Activated CD4-positive, alpha-beta T cell treated with anti-CD3 and anti-CD28 coated beads for 36 hours (primary cell): ENCODE results near the gene DIRAS1. TPM values are rescaled to one million over a fixed set of nuclear protein-coding genes. Genes with fewer than 3 reads are reported as not detected.
"Not testable (repeated sequence)": the region's sequence is repeated elsewhere in the genome, so short reads cannot be mapped to it uniquely, and the experiment has no call there.

Experiments used
- ATAC-seq: fragments of 200-7000 bp; cut with Tn5 transposase; one replicate; pipeline ENCODE4 v1.10.0; 2021; ENCODE audit warnings: mild to moderate bottlenecking, moderate library complexity
- CTCF ChIA-PET: fragments of 350-600 bp; sonication (Branson Sonifier 250); formaldehyde crosslinking; loops from one replicate; lab custom pipeline; 2021; ENCODE audit warnings: antibody characterized with exemption; lab: Charles Lee
- POLR2A ChIA-PET: fragments of 350-600 bp; sonication (Branson Sonifier 250); formaldehyde crosslinking; loops from one replicate; lab custom pipeline; 2021; ENCODE audit warnings: antibody characterized with exemption, inconsistent platforms; lab: Charles Lee
- DNase-seq: peaks from one replicate; pipeline ENCODE4 v3.0.0-alpha.2; 2020
- H3K27ac Mint-ChIP-seq: one replicate; pipeline ENCODE4 v1.8.0; 2021; ENCODE audit warnings: mixed read lengths
- H3K27me3 Mint-ChIP-seq: one replicate; pipeline ENCODE4 v1.8.0; 2021; ENCODE audit warnings: mixed read lengths
- H3K36me3 Mint-ChIP-seq: one replicate; pipeline ENCODE4 v1.8.0; 2021; ENCODE audit warnings: low read depth, mixed read lengths
- H3K4me1 Mint-ChIP-seq: one replicate; pipeline ENCODE4 v1.8.0; 2021; ENCODE audit warnings: mixed read lengths
- H3K4me3 Mint-ChIP-seq: one replicate; pipeline ENCODE4 v1.8.0; 2021; ENCODE audit warnings: mild to moderate bottlenecking, moderate library complexity, mixed read lengths
- H3K9me3 Mint-ChIP-seq: one replicate; pipeline ENCODE4 v1.8.0; 2021; ENCODE audit warnings: low read depth, mixed read lengths
- intact Hi-C, 2 experiments: fragments of 100-400 bp; cut with DNase I in 1 of 2; cut with micrococcal nuclease in 1 of 2; formaldehyde crosslinking; loops; one replicate each; pipeline versions ENCODE4 v1.14.2 to v1.15.1; 2022 to 2024; cut with DNase I, micrococcal nuclease
- total RNA-seq, 2 experiments: library from RNA; stranded (reverse); gene quantifications; one replicate each; pipeline ENCODE4 v1.2.3, GENCODE V29; 2021

Gene DIRAS1
- total RNA-seq, 2 experiments from 2014 or later = 0.21 to 0.33 TPM

- no peak for DNase-seq
- POLR2A ChIA-PET = no interaction called here
- no peak for ATAC-seq
- H3K4me3 Mint-ChIP-seq = no peak overlapping the region
- no peak overlapping the region for H3K27ac Mint-ChIP-seq
- H3K4me1 Mint-ChIP-seq = no peaks in the 10 kb centered on the region
- intact Hi-C loops = no loop called here
- H3K27me3 Mint-ChIP-seq = no peaks in the 10 kb centered on the region
- no peaks in the 10 kb centered on the region for H3K36me3 Mint-ChIP-seq
- no peaks in the 10 kb centered on the region for H3K9me3 Mint-ChIP-seq
- CTCF ChIA-PET = no interaction called here
Measured at GRCh38 chr19:2686360-2686759, 34.8 kb downstream of the DIRAS1 start.

- POLR2A ChIA-PET = no interaction called here
- DNase-seq = no peak
- Mint-ChIP-seq H3K27ac (no peak overlapping the region), H3K27me3 (no peaks in the 10 kb centered on the region), H3K4me1 (no peaks in the 10 kb centered on the region), H3K9me3 (no peaks in the 10 kb centered on the region), H3K36me3 (no peaks in the 10 kb centered on the region), H3K4me3 (no peak overlapping the region)
- intact Hi-C loops = no loop called here
- CTCF ChIA-PET = interaction anchor here (0.6 to 0.8 kb wide), 2 partner anchors 64 to 320 kb away, joined by 3 read pairs; no protein-coding TSS in a partner anchor
- ATAC-seq = no peak
Measured at GRCh38 chr19:2685204-2685704, 35.9 kb downstream of the DIRAS1 start.

GRCh38 chr19:2683430-2684003 lies 37.7 kb downstream of the DIRAS1 start:
- Mint-ChIP-seq H3K4me1 (no peaks in the 10 kb centered on the region), H3K27me3 (no peaks in the 10 kb centered on the region), H3K36me3 (no peaks in the 10 kb centered on the region), H3K27ac (no peak overlapping the region), H3K4me3 (no peak overlapping the region), H3K9me3 (peaks cover 2% of the 10 kb centered on the region)
- no peak for DNase-seq
- ChIA-PET CTCF (interaction anchor here (0.7 kb wide), 1 partner anchor 203 kb away, joined by 3 read pairs; no protein-coding TSS in a partner anchor), POLR2A (no interaction called here)
- ATAC-seq = no peak
- intact Hi-C loops = no loop called here

- Mint-ChIP-seq H3K9me3 (peaks cover 2% of the 10 kb centered on the region), H3K27ac (no peak overlapping the region), H3K4me3 (no peak overlapping the region), H3K36me3 (no peaks in the 10 kb centered on the region), H3K27me3 (no peaks in the 10 kb centered on the region), H3K4me1 (no peaks in the 10 kb centered on the region)
- ChIA-PET CTCF (interaction anchor here (0.6 kb wide), 1 partner anchor 9 kb away, joined by 3 read pairs; no protein-coding TSS in a partner anchor), POLR2A (interaction anchor here (1.2 kb wide), 1 partner anchor 205 kb away, joined by 4 read pairs; the partner anchor contains the start of gene GADD45B)
- ATAC-seq (no peak), DNase-seq (no peak)
- intact Hi-C loops = no loop called here
Measured at GRCh38 chr19:2680808-2681207, 40.4 kb downstream of the DIRAS1 start.

- DNase-seq (no peak), ATAC-seq (no peak)
- no peaks in the 10 kb centered on the region for H3K36me3 Mint-ChIP-seq
- intact Hi-C loops = no loop called here
- H3K9me3 Mint-ChIP-seq = peaks cover 2% of the 10 kb centered on the region
- ChIA-PET POLR2A (no interaction called here), CTCF (no interaction called here)
- H3K4me1 Mint-ChIP-seq = no peaks in the 10 kb centered on the region
- H3K4me3 Mint-ChIP-seq = no peak overlapping the region
- no peak overlapping the region for H3K27ac Mint-ChIP-seq
- no peaks in the 10 kb centered on the region for H3K27me3 Mint-ChIP-seq
Measured at GRCh38 chr19:2679439-2679838, 41.7 kb downstream of the DIRAS1 start.

GRCh38 chr19:2678948-2679347 lies 42.2 kb downstream of the DIRAS1 start:
- intact Hi-C loops, POLR2A ChIA-PET, H3K4me3 Mint-ChIP-seq, H3K9me3 Mint-ChIP-seq, H3K27me3 Mint-ChIP-seq, H3K27ac Mint-ChIP-seq, DNase-seq, H3K36me3 Mint-ChIP-seq, H3K4me1 Mint-ChIP-seq, ATAC-seq: not testable (repeated sequence)
- CTCF ChIA-PET = interaction anchor here (0.6 to 0.9 kb wide), 2 partner anchors 70 to 286 kb away, joined by 3 read pairs; no protein-coding TSS in a partner anchor

- ATAC-seq = no peak
- no peak overlapping the region for H3K4me3 Mint-ChIP-seq
- H3K27me3 Mint-ChIP-seq = no peaks in the 10 kb centered on the region
- ChIA-PET CTCF (interaction anchor here (0.6 to 0.9 kb wide), 2 partner anchors 71 to 286 kb away, joined by 3 read pairs; no protein-coding TSS in a partner anchor), POLR2A (no interaction called here)
- intact Hi-C loops = no loop called here
- H3K27ac Mint-ChIP-seq = no peak overlapping the region
- DNase-seq = no peak
- no peaks in the 10 kb centered on the region for H3K36me3 Mint-ChIP-seq
- peaks cover 2% of the 10 kb centered on the region for H3K9me3 Mint-ChIP-seq
- H3K4me1 Mint-ChIP-seq = no peaks in the 10 kb centered on the region
Measured at GRCh38 chr19:2678044-2678671, 43.0 kb downstream of the DIRAS1 start.

GRCh38 chr19:2676823-2677222 lies 44.3 kb downstream of the DIRAS1 start:
- POLR2A ChIA-PET = no interaction called here
- H3K27ac Mint-ChIP-seq = no peak overlapping the region
- H3K4me3 Mint-ChIP-seq = no peak overlapping the region
- no peak for ATAC-seq
- no peaks in the 10 kb centered on the region for H3K4me1 Mint-ChIP-seq
- DNase-seq = no peak
- CTCF ChIA-PET = interaction anchor here (0.9 kb wide), 1 partner anchor 40 kb away, joined by 3 read pairs; no protein-coding TSS in a partner anchor
- H3K9me3 Mint-ChIP-seq = peaks cover 2% of the 10 kb centered on the region
- H3K36me3 Mint-ChIP-seq = no peaks in the 10 kb centered on the region
- intact Hi-C loops = no loop called here
- no peaks in the 10 kb centered on the region for H3K27me3 Mint-ChIP-seq

- Mint-ChIP-seq H3K36me3 (no peaks in the 10 kb centered on the region), H3K9me3 (peaks cover 2% of the 10 kb centered on the region), H3K27ac (no peak overlapping the region), H3K4me1 (no peaks in the 10 kb centered on the region), H3K27me3 (no peaks in the 10 kb centered on the region), H3K4me3 (no peak overlapping the region)
- CTCF ChIA-PET = no interaction called here
- DNase-seq (no peak), ATAC-seq (no peak)
- POLR2A ChIA-PET = no interaction called here
- intact Hi-C loops = no loop called here
Measured at GRCh38 chr19:2675892-2676291, 45.3 kb downstream of the DIRAS1 start.

GRCh38 chr19:2670217-2670616 lies 51.0 kb downstream of the DIRAS1 start:
- ATAC-seq (no peak), DNase-seq (no peak)
- Mint-ChIP-seq H3K9me3 (no peaks in the 10 kb centered on the region), H3K4me3 (no peak overlapping the region), H3K36me3 (no peaks in the 10 kb centered on the region), H3K27me3 (no peaks in the 10 kb centered on the region), H3K4me1 (peaks cover 2% of the 10 kb centered on the region), H3K27ac (no peak overlapping the region)
- intact Hi-C loops = no loop called here
- POLR2A ChIA-PET = no interaction called here
- CTCF ChIA-PET = interaction anchor here (0.6 kb wide), 1 partner anchor 433 kb away, joined by 3 read pairs; no protein-coding TSS in a partner anchor

GRCh38 chr19:2668175-2668763 lies 52.9 kb downstream of the DIRAS1 start:
- H3K9me3 Mint-ChIP-seq = no peaks in the 10 kb centered on the region
- no peak overlapping the region for H3K27ac Mint-ChIP-seq
- no peaks in the 10 kb centered on the region for H3K27me3 Mint-ChIP-seq
- ATAC-seq (no peak), DNase-seq (no peak)
- ChIA-PET POLR2A (no interaction called here), CTCF (interaction anchor here (0.7 kb wide), 1 partner anchor 406 kb away, joined by 3 read pairs; no protein-coding TSS in a partner anchor)
- intact Hi-C loops = no loop called here
- peaks cover 2% of the 10 kb centered on the region for H3K4me1 Mint-ChIP-seq
- H3K36me3 Mint-ChIP-seq = no peaks in the 10 kb centered on the region
- H3K4me3 Mint-ChIP-seq = no peak overlapping the region
